ENCODE data around the gene FAM107A.

Gene FAM107A

GRCh38 chr3:58594117-58594516, 16.9 kb upstream of the FAM107A start:
- H3K9ac ChIP-seq (ENCODE audit: low read length): no peak overlapping the region
- H3K4me2 ChIP-seq (ENCODE audit: low read length): no peak overlapping the region
- no peak overlapping the region for H3K27ac ChIP-seq (ENCODE audit: low read length)
- H3K27me3 ChIP-seq (ENCODE audit: low read depth, low read length): peaks cover 8% of the 10 kb centered on the region
- H3K36me3 ChIP-seq (replicated peaks; ENCODE audit: low read depth, low read length): no peaks in the 10 kb centered on the region
- no peaks in the 10 kb centered on the region for H3K4me1 ChIP-seq (ENCODE audit: low read length)
- H4K20me1 ChIP-seq (ENCODE audit: insufficient read depth, low read length): no peaks in the 10 kb centered on the region
- TF ChIP-seq CTCF (IDR thresholded peaks at IDR 0.05; ENCODE audit: low read depth, low read length): no peak
- TF ChIP-seq EZH2phosphoT487 (IDR thresholded peaks at IDR 0.05; ENCODE audit: low read depth): no peak
- H3K79me2 ChIP-seq (ENCODE audit: low read length): no peaks in the 10 kb centered on the region
- H2AFZ ChIP-seq (ENCODE audit: low read depth, low read length): no peak overlapping the region
- no peak overlapping the region for H3K4me3 ChIP-seq (ENCODE audit: low read length)
- no peaks in the 10 kb centered on the region for H3K9me3 ChIP-seq (ENCODE audit: insufficient read depth, low read length)

GRCh38 chr3:58591517-58592510, 14.6 kb upstream of the FAM107A start:
- Histone ChIP-seq H2AFZ (ENCODE audit: low read depth, low read length) (no peak overlapping the region), H3K9ac (ENCODE audit: low read length) (no peak overlapping the region), H3K27ac (ENCODE audit: low read length) (no peak overlapping the region), H3K9me3 (ENCODE audit: insufficient read depth, low read length) (no peaks in the 10 kb centered on the region), H4K20me1 (ENCODE audit: insufficient read depth, low read length) (0 out of 2 replicates have a peak, but pooled peaks cover 6% of the 10 kb centered on the region), H3K36me3 (replicated peaks; ENCODE audit: low read depth, low read length) (no peaks in the 10 kb centered on the region), H3K4me3 (ENCODE audit: low read length) (no peak overlapping the region), H3K4me2 (ENCODE audit: low read length) (no peak overlapping the region), H3K27me3 (ENCODE audit: low read depth, low read length) (peaks cover 8% of the 10 kb centered on the region), H3K4me1 (ENCODE audit: low read length) (no peaks in the 10 kb centered on the region), H3K79me2 (ENCODE audit: low read length) (no peaks in the 10 kb centered on the region)
- no peak for TF ChIP-seq EZH2phosphoT487 (IDR thresholded peaks at IDR 0.05; ENCODE audit: low read depth)
- TF ChIP-seq CTCF (IDR thresholded peaks at IDR 0.05; ENCODE audit: low read depth, low read length): no peak

- no peaks in the 10 kb centered on the region for H3K36me3 ChIP-seq (replicated peaks; ENCODE audit: low read depth, low read length)
- H3K9me3 ChIP-seq (ENCODE audit: insufficient read depth, low read length): no peaks in the 10 kb centered on the region
- H3K9ac ChIP-seq (ENCODE audit: low read length): no peak overlapping the region
- no peaks in the 10 kb centered on the region for H3K27me3 ChIP-seq (ENCODE audit: low read depth, low read length)
- 0 out of 2 replicates have a peak, but pooled peaks cover 6% of the 10 kb centered on the region for H4K20me1 ChIP-seq (ENCODE audit: insufficient read depth, low read length)
- no peaks in the 10 kb centered on the region for H3K79me2 ChIP-seq (ENCODE audit: low read length)
- H3K4me3 ChIP-seq (ENCODE audit: low read length): no peak overlapping the region
- no peak for TF ChIP-seq EZH2phosphoT487 (IDR thresholded peaks at IDR 0.05; ENCODE audit: low read depth)
- no peak for TF ChIP-seq CTCF (IDR thresholded peaks at IDR 0.05; ENCODE audit: low read depth, low read length)
- H3K27ac ChIP-seq (ENCODE audit: low read length): no peak overlapping the region
- H2AFZ ChIP-seq (ENCODE audit: low read depth, low read length): no peak overlapping the region
- no peaks in the 10 kb centered on the region for H3K4me1 ChIP-seq (ENCODE audit: low read length)
- no peak overlapping the region for H3K4me2 ChIP-seq (ENCODE audit: low read length)
These were observed 10.9 kb upstream of the FAM107A start for GRCh38 chr3:58588030-58588614.

- TF ChIP-seq CTCF (IDR thresholded peaks at IDR 0.05; ENCODE audit: low read depth, low read length) (no peak), EZH2phosphoT487 (IDR thresholded peaks at IDR 0.05; ENCODE audit: low read depth) (no peak)
- Histone ChIP-seq H3K9ac (ENCODE audit: low read length) (no peak overlapping the region), H4K20me1 (ENCODE audit: insufficient read depth, low read length) (0 out of 2 replicates have a peak, but pooled peaks cover 6% of the 10 kb centered on the region), H3K27me3 (ENCODE audit: low read depth, low read length) (no peaks in the 10 kb centered on the region), H3K4me1 (ENCODE audit: low read length) (no peaks in the 10 kb centered on the region; the same call in 1 of the 2 replicates), H3K36me3 (replicated peaks; ENCODE audit: low read depth, low read length) (no peaks in the 10 kb centered on the region), H2AFZ (ENCODE audit: low read depth, low read length) (no peak overlapping the region), H3K27ac (ENCODE audit: low read length) (no peak overlapping the region), H3K9me3 (ENCODE audit: insufficient read depth, low read length) (no peaks in the 10 kb centered on the region), H3K4me2 (ENCODE audit: low read length) (no peak overlapping the region), H3K79me2 (ENCODE audit: low read length) (no peaks in the 10 kb centered on the region), H3K4me3 (ENCODE audit: low read length) (no peak overlapping the region)
These were observed 9.6 kb upstream of the FAM107A start for GRCh38 chr3:58586776-58587192.

Data from OCI-LY3 (cell line).